H1 (cell line): ENCODE measurements around the gene CD44. TPM values are rescaled to one million over a fixed set of nuclear protein-coding genes. Genes with fewer than 3 reads are reported as not detected.

Experiments used
- ASH2L ChIP-seq: fragments of 200-600, 300-600 bp; sonication (generic); IDR thresholded peaks from one replicate; pipeline ENCODE4 v1.7.1; 2017; ENCODE audit warnings: low read length
- CBX5 ChIP-seq: fragments of 300-800, 300-1000 bp; sonication (generic); IDR thresholded peaks from 2 replicates; pipeline ENCODE4 v1.7.1; 2016; ENCODE audit warnings: antibody characterized with exemption, low read length, low read depth
- EP300 ChIP-seq, 2 experiments: IDR thresholded peaks; 1 replicate in 1 of 2; 2 replicates in 1 of 2; pipeline ENCODE4 v1.6.1; 2011 to 2012; ENCODE audit warnings: low read depth in 2 of 2, low read length in 2 of 2, mild to moderate bottlenecking in 2 of 2, borderline replicate concordance in 1 of 2, inconsistent platforms in 1 of 2, moderate library complexity in 1 of 2
- SIN3A ChIP-seq, 2 experiments: IDR thresholded peaks in 1 of 2; conservative IDR thresholded peaks in 1 of 2; 2 replicates each; pipeline ENCODE4 v1.6.1; 2011 to 2012; ENCODE audit warnings: low read length in 2 of 2, improper control_type of control experiment in 1 of 2, low read depth in 1 of 2, mild to moderate bottlenecking in 1 of 2
- SP2 ChIP-seq: IDR thresholded peaks from 2 replicates; pipeline ENCODE4 v1.6.1; 2012; ENCODE audit warnings: mild to moderate bottlenecking, low read length, inconsistent platforms
- YY1 ChIP-seq: IDR thresholded peaks from 2 replicates; pipeline ENCODE4 v1.6.1; 2011; ENCODE audit warnings: low read depth, mild to moderate bottlenecking, low read length
- polyA plus RNA-seq, 7 experiments: library from polyadenylated mRNA; depleted of rRNA in 3 of 7; stranded (reverse) in 5 of 7; unstranded in 2 of 7; fragments of >200 nt in 5 of 7; fragments of 200-250 nt in 2 of 7; gene quantifications; 1 replicate in 5 of 7; 2 replicates in 1 of 7; 4 replicates in 1 of 7; pipeline versions ENCODE4 v1.2.1 to v1.2.3, GENCODE V29; 2011 to 2013; ENCODE audit warnings: missing spikeins in 2 of 7, mixed read lengths in 2 of 7
- total RNA-seq: library from RNA; stranded (reverse); fragmentation: NEBNext Ultra II Directional; extraction: Animal tissue kit (Norgen Biotek cat#: 25700); gene quantifications from 2 replicates; pipeline ENCODE4 v1.2.1, GENCODE V29; 2021
- TF ChIP-seq, protein P1 (sequence below): IDR thresholded peaks from 2 replicates; pipeline ENCODE4 v1.6.1; 2012; ENCODE audit warnings: inconsistent platforms
- TF ChIP-seq, protein P2 (sequence below): fragments of 300-600 bp; sonication (generic); IDR thresholded peaks from 2 replicates; pipeline ENCODE4 v1.7.1; 2012; ENCODE audit warnings: low read length, moderate library complexity, mild to moderate bottlenecking, inconsistent platforms; ENCODE audit not compliant: insufficient replicate concordance
- TF ChIP-seq, protein P3 (sequence below): IDR thresholded peaks from 2 replicates; pipeline ENCODE4 v1.6.1; 2011; ENCODE audit warnings: low read depth, mild to moderate bottlenecking, low read length; ENCODE audit not compliant: insufficient read depth

Gene CD44
- total and polyA plus RNA-seq, 2 of the 8 experiments (the other 6 are each of a cell fraction or from before 2014, with no cell fraction given): 11.8 to 13.7 TPM

GRCh38 chr11:35114906-35115687 is 23.9 kb upstream of the CD44 start (continued):
- TF ChIP-seq, protein P1, sequence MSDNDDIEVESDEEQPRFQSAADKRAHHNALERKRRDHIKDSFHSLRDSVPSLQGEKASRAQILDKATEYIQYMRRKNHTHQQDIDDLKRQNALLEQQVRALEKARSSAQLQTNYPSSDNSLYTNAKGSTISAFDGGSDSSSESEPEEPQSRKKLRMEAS: no peak
- TF ChIP-seq, protein P2, sequence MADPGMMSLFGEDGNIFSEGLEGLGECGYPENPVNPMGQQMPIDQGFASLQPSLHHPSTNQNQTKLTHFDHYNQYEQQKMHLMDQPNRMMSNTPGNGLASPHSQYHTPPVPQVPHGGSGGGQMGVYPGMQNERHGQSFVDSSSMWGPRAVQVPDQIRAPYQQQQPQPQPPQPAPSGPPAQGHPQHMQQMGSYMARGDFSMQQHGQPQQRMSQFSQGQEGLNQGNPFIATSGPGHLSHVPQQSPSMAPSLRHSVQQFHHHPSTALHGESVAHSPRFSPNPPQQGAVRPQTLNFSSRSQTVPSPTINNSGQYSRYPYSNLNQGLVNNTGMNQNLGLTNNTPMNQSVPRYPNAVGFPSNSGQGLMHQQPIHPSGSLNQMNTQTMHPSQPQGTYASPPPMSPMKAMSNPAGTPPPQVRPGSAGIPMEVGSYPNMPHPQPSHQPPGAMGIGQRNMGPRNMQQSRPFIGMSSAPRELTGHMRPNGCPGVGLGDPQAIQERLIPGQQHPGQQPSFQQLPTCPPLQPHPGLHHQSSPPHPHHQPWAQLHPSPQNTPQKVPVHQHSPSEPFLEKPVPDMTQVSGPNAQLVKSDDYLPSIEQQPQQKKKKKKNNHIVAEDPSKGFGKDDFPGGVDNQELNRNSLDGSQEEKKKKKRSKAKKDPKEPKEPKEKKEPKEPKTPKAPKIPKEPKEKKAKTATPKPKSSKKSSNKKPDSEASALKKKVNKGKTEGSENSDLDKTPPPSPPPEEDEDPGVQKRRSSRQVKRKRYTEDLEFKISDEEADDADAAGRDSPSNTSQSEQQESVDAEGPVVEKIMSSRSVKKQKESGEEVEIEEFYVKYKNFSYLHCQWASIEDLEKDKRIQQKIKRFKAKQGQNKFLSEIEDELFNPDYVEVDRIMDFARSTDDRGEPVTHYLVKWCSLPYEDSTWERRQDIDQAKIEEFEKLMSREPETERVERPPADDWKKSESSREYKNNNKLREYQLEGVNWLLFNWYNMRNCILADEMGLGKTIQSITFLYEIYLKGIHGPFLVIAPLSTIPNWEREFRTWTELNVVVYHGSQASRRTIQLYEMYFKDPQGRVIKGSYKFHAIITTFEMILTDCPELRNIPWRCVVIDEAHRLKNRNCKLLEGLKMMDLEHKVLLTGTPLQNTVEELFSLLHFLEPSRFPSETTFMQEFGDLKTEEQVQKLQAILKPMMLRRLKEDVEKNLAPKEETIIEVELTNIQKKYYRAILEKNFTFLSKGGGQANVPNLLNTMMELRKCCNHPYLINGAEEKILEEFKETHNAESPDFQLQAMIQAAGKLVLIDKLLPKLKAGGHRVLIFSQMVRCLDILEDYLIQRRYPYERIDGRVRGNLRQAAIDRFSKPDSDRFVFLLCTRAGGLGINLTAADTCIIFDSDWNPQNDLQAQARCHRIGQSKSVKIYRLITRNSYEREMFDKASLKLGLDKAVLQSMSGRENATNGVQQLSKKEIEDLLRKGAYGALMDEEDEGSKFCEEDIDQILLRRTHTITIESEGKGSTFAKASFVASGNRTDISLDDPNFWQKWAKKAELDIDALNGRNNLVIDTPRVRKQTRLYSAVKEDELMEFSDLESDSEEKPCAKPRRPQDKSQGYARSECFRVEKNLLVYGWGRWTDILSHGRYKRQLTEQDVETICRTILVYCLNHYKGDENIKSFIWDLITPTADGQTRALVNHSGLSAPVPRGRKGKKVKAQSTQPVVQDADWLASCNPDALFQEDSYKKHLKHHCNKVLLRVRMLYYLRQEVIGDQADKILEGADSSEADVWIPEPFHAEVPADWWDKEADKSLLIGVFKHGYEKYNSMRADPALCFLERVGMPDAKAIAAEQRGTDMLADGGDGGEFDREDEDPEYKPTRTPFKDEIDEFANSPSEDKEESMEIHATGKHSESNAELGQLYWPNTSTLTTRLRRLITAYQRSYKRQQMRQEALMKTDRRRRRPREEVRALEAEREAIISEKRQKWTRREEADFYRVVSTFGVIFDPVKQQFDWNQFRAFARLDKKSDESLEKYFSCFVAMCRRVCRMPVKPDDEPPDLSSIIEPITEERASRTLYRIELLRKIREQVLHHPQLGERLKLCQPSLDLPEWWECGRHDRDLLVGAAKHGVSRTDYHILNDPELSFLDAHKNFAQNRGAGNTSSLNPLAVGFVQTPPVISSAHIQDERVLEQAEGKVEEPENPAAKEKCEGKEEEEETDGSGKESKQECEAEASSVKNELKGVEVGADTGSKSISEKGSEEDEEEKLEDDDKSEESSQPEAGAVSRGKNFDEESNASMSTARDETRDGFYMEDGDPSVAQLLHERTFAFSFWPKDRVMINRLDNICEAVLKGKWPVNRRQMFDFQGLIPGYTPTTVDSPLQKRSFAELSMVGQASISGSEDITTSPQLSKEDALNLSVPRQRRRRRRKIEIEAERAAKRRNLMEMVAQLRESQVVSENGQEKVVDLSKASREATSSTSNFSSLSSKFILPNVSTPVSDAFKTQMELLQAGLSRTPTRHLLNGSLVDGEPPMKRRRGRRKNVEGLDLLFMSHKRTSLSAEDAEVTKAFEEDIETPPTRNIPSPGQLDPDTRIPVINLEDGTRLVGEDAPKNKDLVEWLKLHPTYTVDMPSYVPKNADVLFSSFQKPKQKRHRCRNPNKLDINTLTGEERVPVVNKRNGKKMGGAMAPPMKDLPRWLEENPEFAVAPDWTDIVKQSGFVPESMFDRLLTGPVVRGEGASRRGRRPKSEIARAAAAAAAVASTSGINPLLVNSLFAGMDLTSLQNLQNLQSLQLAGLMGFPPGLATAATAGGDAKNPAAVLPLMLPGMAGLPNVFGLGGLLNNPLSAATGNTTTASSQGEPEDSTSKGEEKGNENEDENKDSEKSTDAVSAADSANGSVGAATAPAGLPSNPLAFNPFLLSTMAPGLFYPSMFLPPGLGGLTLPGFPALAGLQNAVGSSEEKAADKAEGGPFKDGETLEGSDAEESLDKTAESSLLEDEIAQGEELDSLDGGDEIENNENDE: no peak
- no peak for TF ChIP-seq YY1
- no peak for TF ChIP-seq SP2
- TF ChIP-seq, protein P3, sequence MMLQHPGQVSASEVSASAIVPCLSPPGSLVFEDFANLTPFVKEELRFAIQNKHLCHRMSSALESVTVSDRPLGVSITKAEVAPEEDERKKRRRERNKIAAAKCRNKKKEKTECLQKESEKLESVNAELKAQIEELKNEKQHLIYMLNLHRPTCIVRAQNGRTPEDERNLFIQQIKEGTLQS: no peak
- TF ChIP-seq EP300 (IDR thresholded peaks at IDR 0.05; ENCODE audit: borderline replicate concordance in 1 of 2, low read depth in 2 of 2, low read length in 2 of 2): no peak
- no peak for TF ChIP-seq CBX5
- no peak for TF ChIP-seq ASH2L
- TF ChIP-seq SIN3A (conservative IDR thresholded peaks at IDR 0.05 in 1 of 2, IDR thresholded peaks at IDR 0.05 in 1 of 2; ENCODE audit: low read depth in 1 of 2, low read length in 2 of 2): no peak
